SK-N-SH treated with all-trans-retinoic acid at 6 μM for 48 hours (cell line): ENCODE results near the gene RASA2.

Experiments
- ATAC-seq: fragments of 200-7000 bp; cut with Tn5 transposase; 3 replicates; pipeline ENCODE4 v1.9.1; 2020; ENCODE audit warnings: mild to moderate bottlenecking, moderate library complexity
- BACH2 ChIP-seq: fragments of 250-450 bp; sonication (Bioruptor Pico); IDR thresholded peaks from 2 replicates; pipeline ENCODE4 v1.9.0; 2021; ENCODE audit warnings: mild to moderate bottlenecking, borderline replicate concordance
- CREB5 ChIP-seq: fragments of 250-450 bp; sonication (Bioruptor Pico); IDR thresholded peaks from 2 replicates; pipeline ENCODE4 v1.5.1; 2020; ENCODE audit warnings: low read depth, mild to moderate bottlenecking, moderate library complexity
- CSRNP3 ChIP-seq: fragments of 250-450 bp; sonication (Bioruptor Pico); IDR thresholded peaks from 2 replicates; pipeline ENCODE4 v1.5.1; 2021; ENCODE audit warnings: mild to moderate bottlenecking, moderate library complexity
- GLIS3 ChIP-seq: fragments of 250-450 bp; sonication (Bioruptor Pico); IDR thresholded peaks from 2 replicates; pipeline ENCODE4 v1.5.0; 2020; ENCODE audit warnings: mild to moderate bottlenecking, moderate library complexity
- OSR1 ChIP-seq: fragments of 250-450 bp; sonication (Bioruptor Pico); IDR thresholded peaks from 2 replicates; pipeline ENCODE4 v1.8.0; 2022; ENCODE audit warnings: moderate library complexity, mild to moderate bottlenecking, inconsistent platforms
- PATZ1 ChIP-seq: fragments of 250-450 bp; sonication (Bioruptor Pico); IDR thresholded peaks from 2 replicates; pipeline ENCODE4 v1.8.0; 2020; ENCODE audit warnings: mild to moderate bottlenecking, moderate library complexity, borderline replicate concordance
- RARB ChIP-seq: fragments of 250-450 bp; sonication (Bioruptor Pico); IDR thresholded peaks from 2 replicates; pipeline ENCODE4 v1.8.0; 2021; ENCODE audit warnings: mild to moderate bottlenecking, moderate library complexity
- TCF4 ChIP-seq: fragments of 250-450 bp; sonication (Bioruptor Pico); IDR thresholded peaks from 2 replicates; pipeline ENCODE4 v1.8.0; 2021; ENCODE audit warnings: mild to moderate bottlenecking, moderate library complexity, borderline replicate concordance
- TSHZ2 ChIP-seq: fragments of 250-450 bp; sonication (Bioruptor Pico); IDR thresholded peaks from 2 replicates; pipeline ENCODE4 v1.5.0; 2020; ENCODE audit warnings: mild to moderate bottlenecking, moderate library complexity
- ZC3H10 ChIP-seq: fragments of 250-450 bp; sonication (Bioruptor Pico); IDR thresholded peaks from 2 replicates; pipeline ENCODE4 v1.5.1; 2021; ENCODE audit warnings: mild to moderate bottlenecking, moderate library complexity
- ZFP3 ChIP-seq: fragments of 250-450 bp; sonication (Bioruptor Pico); IDR thresholded peaks from 2 replicates; pipeline ENCODE4 v1.5.0; 2020; ENCODE audit warnings: mild to moderate bottlenecking, moderate library complexity
- ZFP30 ChIP-seq: fragments of 450-650 bp; formaldehyde crosslinking; IDR thresholded peaks from 2 replicates; pipeline ENCODE4 v1.5.0; 2022; ENCODE audit warnings: mild to moderate bottlenecking, moderate library complexity
- ZNF565 ChIP-seq: fragments of 450-650 bp; formaldehyde crosslinking; conservative IDR thresholded peaks from 2 replicates; pipeline ENCODE4 v1.5.0; 2020; ENCODE audit warnings: low read depth, mild to moderate bottlenecking, moderate library complexity
- ZNF8 ChIP-seq: fragments of 450-650 bp; formaldehyde crosslinking; IDR thresholded peaks from 2 replicates; pipeline ENCODE4 v1.5.0; 2020; ENCODE audit warnings: mild to moderate bottlenecking, moderate library complexity

RASA2 gene

GRCh38 chr3:141441381-141442364 is 45.2 kb upstream of the RASA2 start:
- peak; percentile 100 for ATAC-seq

GRCh38 chr3:141442446-141442845 is 44.4 kb upstream of the RASA2 start:
- no peak for ATAC-seq

More at GRCh38 chr3:141441381-141442364, 45.2 kb upstream of the RASA2 start:
- TF ChIP-seq GLIS3 (CRISPR knock-in tag) (no peak), ZFP30 (no peak), OSR1 (CRISPR knock-in tag) (no peak), RARB (no peak), ZNF8 (no peak), PATZ1 (CRISPR knock-in tag) (no peak), ZFP3 (no peak), ZC3H10 (CRISPR knock-in tag) (no peak), ZNF565 (CRISPR knock-in tag) (no peak), TCF4 (CRISPR knock-in tag) (no peak), CREB5 (CRISPR knock-in tag) (no peak), TSHZ2 (CRISPR knock-in tag) (no peak)
- TF ChIP-seq, all 23 proteins: peak for 0

More at GRCh38 chr3:141442446-141442845, 44.4 kb upstream of the RASA2 start:
- no peak for TF ChIP-seq GLIS3 (CRISPR knock-in tag)
- TF ChIP-seq CREB5 (CRISPR knock-in tag) = no peak
- no peak for TF ChIP-seq BACH2
- no peak for TF ChIP-seq CSRNP3 (CRISPR knock-in tag)
- TF ChIP-seq PATZ1 (CRISPR knock-in tag) = no peak
- TF ChIP-seq, all 23 proteins: peak for 0
